Epithelial cell of proximal tubule (primary cell): ENCODE data around the gene PCED1A. TPM values are rescaled to one million over a fixed set of nuclear protein-coding genes. Genes with fewer than 3 reads are reported as not detected.
A peak's percentile ranks its signal among the peaks of the same experiment; 100 is the strongest.

Source experiments
- DNase-seq: peaks from one replicate; pipeline ENCODE4 v3.0.0-alpha.2; 2011; ENCODE audit warnings: low read depth
- H3K4me3 ChIP-seq: 2 replicates; pipeline ENCODE4 v1.5.1; 2011; ENCODE audit warnings: low read depth, mild to moderate bottlenecking, low read length
- total RNA-seq: library from RNA; depleted of rRNA; stranded (reverse); fragments of >200 nt; gene quantifications from 2 replicates; pipeline ENCODE4 v1.2.3, GENCODE V29; 2015
- TF ChIP-seq, protein P1 (sequence below): conservative IDR thresholded peaks from 2 replicates; pipeline ENCODE4 v1.5.1; 2012; ENCODE audit warnings: low read depth, mild to moderate bottlenecking, low read length

PCED1A gene
- total RNA-seq, 1 donor from 2014 or later = 37.5 TPM

GRCh38 chr20:2799688-2800520, 40.6 kb downstream of the PCED1A start:
- DNase-seq = no peak
- H3K4me3 ChIP-seq = peak overlapping the region; percentile 31
- TF ChIP-seq, protein P1, sequence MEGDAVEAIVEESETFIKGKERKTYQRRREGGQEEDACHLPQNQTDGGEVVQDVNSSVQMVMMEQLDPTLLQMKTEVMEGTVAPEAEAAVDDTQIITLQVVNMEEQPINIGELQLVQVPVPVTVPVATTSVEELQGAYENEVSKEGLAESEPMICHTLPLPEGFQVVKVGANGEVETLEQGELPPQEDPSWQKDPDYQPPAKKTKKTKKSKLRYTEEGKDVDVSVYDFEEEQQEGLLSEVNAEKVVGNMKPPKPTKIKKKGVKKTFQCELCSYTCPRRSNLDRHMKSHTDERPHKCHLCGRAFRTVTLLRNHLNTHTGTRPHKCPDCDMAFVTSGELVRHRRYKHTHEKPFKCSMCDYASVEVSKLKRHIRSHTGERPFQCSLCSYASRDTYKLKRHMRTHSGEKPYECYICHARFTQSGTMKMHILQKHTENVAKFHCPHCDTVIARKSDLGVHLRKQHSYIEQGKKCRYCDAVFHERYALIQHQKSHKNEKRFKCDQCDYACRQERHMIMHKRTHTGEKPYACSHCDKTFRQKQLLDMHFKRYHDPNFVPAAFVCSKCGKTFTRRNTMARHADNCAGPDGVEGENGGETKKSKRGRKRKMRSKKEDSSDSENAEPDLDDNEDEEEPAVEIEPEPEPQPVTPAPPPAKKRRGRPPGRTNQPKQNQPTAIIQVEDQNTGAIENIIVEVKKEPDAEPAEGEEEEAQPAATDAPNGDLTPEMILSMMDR = no peak

GRCh38 chr20:2799271-2799670, 41.2 kb downstream of the PCED1A start:
- TF ChIP-seq, protein P1 = no peak
- DNase-seq = no peak
- no peak overlapping the region for H3K4me3 ChIP-seq

- no peak overlapping the region for H3K4me3 ChIP-seq
- no peak for DNase-seq
- TF ChIP-seq, protein P1 = no peak
Measured at GRCh38 chr20:2798814-2799213, 41.6 kb downstream of the PCED1A start.

DNA sequence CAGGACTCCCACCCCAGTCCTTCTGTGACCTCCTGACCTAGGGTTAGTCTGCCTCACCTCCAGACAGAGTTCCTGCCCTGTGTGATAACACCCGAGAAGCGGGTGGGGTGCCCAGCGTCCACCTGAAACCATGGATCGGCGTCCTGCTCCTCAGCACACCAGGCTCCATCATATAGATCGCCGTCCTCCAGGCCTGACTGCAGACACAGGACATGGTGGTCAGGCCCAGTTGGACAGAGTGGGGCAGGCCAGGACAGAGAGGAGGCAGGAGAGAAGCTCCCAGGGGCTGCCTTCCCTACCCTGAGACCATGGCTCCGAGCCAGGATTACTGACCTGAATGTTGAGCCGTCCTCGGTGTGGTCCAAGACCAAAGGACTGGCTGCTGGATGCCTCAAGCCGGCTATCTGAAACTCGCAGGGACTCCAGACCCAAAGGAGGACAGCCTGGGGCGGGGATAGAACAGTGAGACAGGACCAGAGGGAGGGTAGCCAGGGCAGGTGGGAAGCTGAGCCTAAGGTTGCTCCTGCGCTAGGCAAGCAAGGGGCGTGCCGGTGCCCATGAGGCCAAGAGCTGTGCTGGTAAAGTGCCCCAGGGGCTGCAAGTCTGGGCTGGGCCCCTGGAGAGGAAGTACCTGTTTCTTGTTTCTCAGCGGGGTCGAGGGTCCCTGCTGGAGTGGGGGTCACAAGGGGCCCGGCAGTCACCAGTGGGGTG, 42.2 kb downstream of the PCED1A start:
- TF ChIP-seq, protein P1 = no peak
- H3K4me3 ChIP-seq = no peak overlapping the region
- no peak for DNase-seq

DNA sequence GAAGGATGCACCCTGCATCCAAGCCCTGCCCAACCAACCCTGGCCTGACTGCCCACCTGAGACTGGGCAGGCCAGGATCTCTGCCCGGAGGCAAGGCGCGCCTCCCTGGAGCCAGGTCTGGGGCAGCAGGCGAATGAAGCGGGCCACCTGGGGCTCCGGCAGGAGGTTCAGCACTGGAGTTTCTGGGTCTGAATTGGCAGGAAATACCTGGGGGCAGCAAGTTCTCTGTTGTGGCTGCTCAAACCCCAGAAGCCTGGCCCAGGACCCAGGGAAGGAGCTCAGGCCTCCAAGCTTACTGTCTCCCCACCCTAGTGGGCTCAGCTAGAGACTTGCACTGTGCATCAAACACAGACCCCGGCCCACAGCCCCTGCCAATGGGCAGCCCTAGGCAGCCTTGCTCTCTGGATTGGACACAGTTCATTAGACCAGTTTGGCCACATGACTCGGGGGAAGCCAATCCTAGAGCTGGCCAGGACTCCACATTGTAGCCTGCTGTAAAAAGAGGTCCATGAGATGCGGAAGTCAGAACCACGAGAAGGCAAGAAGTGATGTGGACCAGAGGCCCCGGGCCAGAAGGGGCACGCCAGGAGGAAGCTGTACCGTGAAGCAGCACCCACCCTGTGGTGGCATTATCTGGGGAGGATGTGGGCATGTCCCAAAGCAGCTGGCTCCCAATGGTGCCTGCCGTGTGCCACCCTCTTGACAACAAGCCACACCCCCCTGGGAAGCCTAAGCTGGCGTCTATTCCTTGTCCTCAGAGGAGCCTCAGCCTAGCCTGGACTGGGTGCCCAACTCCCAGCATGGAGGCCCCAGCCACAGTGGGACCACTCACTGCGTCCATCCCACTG, 43.1 kb downstream of the PCED1A start:
- no peak for DNase-seq
- H3K4me3 ChIP-seq = no peak overlapping the region
- TF ChIP-seq, protein P1 = no peak

- no peak for DNase-seq
- no peak overlapping the region for H3K4me3 ChIP-seq
- TF ChIP-seq, protein P1 = no peak
Measured at GRCh38 chr20:2796011-2796660, 44.3 kb downstream of the PCED1A start.
